ENCODE data around the gene H2AZ1. TPM values are rescaled to one million over a fixed set of nuclear protein-coding genes. Genes with fewer than 3 reads are reported as not detected.

Gene H2AZ1
- total and polyA plus RNA-seq, 9 of the 15 experiments (the other 6 are each of a cell fraction or from before 2014, with no cell fraction given) = 605 to 4,380 (median 768) TPM

DNA sequence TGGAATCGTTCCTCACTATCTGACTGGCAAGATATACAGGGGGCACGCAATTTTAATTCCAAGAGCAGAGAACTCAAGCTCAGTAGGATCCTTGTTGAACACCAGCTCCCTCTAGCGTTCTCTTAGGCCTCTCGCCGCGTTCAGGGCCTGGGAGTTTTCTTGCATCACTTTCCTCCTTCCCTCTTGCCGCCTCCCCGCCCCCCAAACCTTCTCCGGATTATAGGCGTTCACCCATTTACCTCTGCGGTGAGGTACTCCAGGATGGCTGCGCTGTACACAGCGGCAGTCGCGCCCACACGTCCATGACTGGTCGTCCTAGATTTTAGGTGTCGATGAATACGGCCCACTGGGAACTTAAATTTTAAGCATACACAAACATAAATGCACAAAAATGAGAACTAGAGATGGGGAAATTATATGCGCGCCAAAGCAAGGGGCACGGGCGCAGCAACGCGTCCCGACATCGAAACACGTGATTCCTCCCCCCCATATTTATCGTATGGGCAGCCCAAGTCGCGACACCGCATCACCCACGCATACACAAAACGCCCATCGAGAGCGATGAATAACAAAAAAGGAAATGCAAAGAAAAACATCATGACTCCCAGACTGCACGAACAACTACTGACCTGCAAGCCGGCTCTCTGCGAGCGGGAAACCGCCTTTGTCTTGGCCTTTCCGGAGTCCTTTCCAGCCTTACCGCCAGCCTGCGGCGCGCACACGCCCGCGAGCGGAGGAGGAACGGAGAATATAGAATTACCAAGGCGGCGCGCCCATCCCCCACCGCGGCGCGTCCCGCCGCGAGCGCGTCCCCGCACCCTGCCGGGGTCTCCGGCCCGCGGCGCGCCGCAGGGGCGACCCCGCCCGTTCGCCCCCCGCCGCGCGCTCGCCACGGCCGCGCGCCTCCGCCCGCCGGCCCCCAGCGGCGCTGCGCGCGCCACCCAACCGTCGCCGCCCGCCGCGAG is 759 bp downstream of the H2AZ1 start (continued):
- no peak for TF ChIP-seq MTF1 (CRISPR knock-in tag; IDR thresholded peaks at IDR 0.05; ENCODE audit: borderline replicate concordance)
- peak; percentile 38; the same call in 1 of the 2 replicates for TF ChIP-seq EP300 (IDR thresholded peaks at IDR 0.05; ENCODE audit: low read length)
- no peak for TF ChIP-seq WHSC1 (IDR thresholded peaks at IDR 0.05; ENCODE audit: low read length)
- TF ChIP-seq KLF1 (tag; IDR thresholded peaks at IDR 0.05) = peak; percentile 71; the same call in 1 of the 2 replicates
- TF ChIP-seq CREM (IDR thresholded peaks at IDR 0.05; ENCODE audit: low read depth) = peak; percentile 57
- TF ChIP-seq, protein P1, sequence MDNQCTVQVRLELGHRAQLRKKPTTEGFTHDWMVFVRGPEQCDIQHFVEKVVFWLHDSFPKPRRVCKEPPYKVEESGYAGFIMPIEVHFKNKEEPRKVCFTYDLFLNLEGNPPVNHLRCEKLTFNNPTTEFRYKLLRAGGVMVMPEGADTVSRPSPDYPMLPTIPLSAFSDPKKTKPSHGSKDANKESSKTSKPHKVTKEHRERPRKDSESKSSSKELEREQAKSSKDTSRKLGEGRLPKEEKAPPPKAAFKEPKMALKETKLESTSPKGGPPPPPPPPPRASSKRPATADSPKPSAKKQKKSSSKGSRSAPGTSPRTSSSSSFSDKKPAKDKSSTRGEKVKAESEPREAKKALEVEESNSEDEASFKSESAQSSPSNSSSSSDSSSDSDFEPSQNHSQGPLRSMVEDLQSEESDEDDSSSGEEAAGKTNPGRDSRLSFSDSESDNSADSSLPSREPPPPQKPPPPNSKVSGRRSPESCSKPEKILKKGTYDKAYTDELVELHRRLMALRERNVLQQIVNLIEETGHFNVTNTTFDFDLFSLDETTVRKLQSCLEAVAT (IDR thresholded peaks at IDR 0.05) = peak; percentile 79 to 83
- TF ChIP-seq ZNF263 (CRISPR knock-in tag; IDR thresholded peaks at IDR 0.05; ENCODE audit: borderline replicate concordance) = peak; percentile 39; the same call in 1 of the 2 replicates
- TF ChIP-seq CXXC5 (CRISPR knock-in tag; IDR thresholded peaks at IDR 0.05) = peak; percentile 70
- no peak for TF ChIP-seq CBX2 (IDR thresholded peaks at IDR 0.05; ENCODE audit: insufficient read depth, low read length, poor library complexity, severe bottlenecking)
- TF ChIP-seq, protein P2, sequence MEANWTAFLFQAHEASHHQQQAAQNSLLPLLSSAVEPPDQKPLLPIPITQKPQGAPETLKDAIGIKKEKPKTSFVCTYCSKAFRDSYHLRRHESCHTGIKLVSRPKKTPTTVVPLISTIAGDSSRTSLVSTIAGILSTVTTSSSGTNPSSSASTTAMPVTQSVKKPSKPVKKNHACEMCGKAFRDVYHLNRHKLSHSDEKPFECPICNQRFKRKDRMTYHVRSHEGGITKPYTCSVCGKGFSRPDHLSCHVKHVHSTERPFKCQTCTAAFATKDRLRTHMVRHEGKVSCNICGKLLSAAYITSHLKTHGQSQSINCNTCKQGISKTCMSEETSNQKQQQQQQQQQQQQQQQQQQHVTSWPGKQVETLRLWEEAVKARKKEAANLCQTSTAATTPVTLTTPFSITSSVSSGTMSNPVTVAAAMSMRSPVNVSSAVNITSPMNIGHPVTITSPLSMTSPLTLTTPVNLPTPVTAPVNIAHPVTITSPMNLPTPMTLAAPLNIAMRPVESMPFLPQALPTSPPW (CRISPR knock-in tag; IDR thresholded peaks at IDR 0.05) = no peak
- TF ChIP-seq OTX1 (CRISPR knock-in tag; IDR thresholded peaks at IDR 0.05) = no peak
- TF ChIP-seq RCOR1 (IDR thresholded peaks at IDR 0.05; ENCODE audit: borderline replicate concordance in 1 of 2, low read depth in 2 of 2, low read length in 2 of 2) = peak in 1 of 2 experiments; percentile 86; a peak in 1 of 4 replicates
- TF ChIP-seq ZC3H4 (CRISPR knock-in tag; IDR thresholded peaks at IDR 0.05; ENCODE audit: borderline replicate concordance) = peak; percentile 98
- TF ChIP-seq MYNN (IDR thresholded peaks at IDR 0.05) = no peak
- no peak for TF ChIP-seq MYNN (CRISPR knock-in tag; IDR thresholded peaks at IDR 0.05)
- TF ChIP-seq, protein P3, sequence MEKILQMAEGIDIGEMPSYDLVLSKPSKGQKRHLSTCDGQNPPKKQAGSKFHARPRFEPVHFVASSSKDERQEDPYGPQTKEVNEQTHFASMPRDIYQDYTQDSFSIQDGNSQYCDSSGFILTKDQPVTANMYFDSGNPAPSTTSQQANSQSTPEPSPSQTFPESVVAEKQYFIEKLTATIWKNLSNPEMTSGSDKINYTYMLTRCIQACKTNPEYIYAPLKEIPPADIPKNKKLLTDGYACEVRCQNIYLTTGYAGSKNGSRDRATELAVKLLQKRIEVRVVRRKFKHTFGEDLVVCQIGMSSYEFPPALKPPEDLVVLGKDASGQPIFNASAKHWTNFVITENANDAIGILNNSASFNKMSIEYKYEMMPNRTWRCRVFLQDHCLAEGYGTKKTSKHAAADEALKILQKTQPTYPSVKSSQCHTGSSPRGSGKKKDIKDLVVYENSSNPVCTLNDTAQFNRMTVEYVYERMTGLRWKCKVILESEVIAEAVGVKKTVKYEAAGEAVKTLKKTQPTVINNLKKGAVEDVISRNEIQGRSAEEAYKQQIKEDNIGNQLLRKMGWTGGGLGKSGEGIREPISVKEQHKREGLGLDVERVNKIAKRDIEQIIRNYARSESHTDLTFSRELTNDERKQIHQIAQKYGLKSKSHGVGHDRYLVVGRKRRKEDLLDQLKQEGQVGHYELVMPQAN (IDR thresholded peaks at IDR 0.05; ENCODE audit: borderline replicate concordance) = peak; percentile 72; the same call in 1 of the 2 replicates
- peak; percentile 63; the same call in 1 of the 2 replicates for TF ChIP-seq ETV5 (CRISPR knock-in tag; IDR thresholded peaks at IDR 0.05; ENCODE audit: low read depth)
- TF ChIP-seq JUND (IDR thresholded peaks at IDR 0.05; ENCODE audit: borderline replicate concordance, low read depth, low read length) = peak; percentile 83
- peak; percentile 10; the same call in 1 of the 3 replicates for TF ChIP-seq JUND (tag; IDR thresholded peaks at IDR 0.05; ENCODE audit: borderline replicate concordance, low read depth, low read length)
- TF ChIP-seq ZNF445 (CRISPR knock-in tag; IDR thresholded peaks at IDR 0.05; ENCODE audit: low read depth) = no peak
- TF ChIP-seq FOXM1 (IDR thresholded peaks at IDR 0.05; ENCODE audit: low read depth) = no peak
- TF ChIP-seq FOXM1 (CRISPR knock-in tag; IDR thresholded peaks at IDR 0.05; ENCODE audit: low read depth) = peak; percentile 51; the same call in 1 of the 2 replicates
- peak; percentile 80 for TF ChIP-seq ATF7 (IDR thresholded peaks at IDR 0.05)

All from K562 (cell line).